Measurements from ENCODE around the gene PTPRA. TPM values are rescaled to one million over a fixed set of nuclear protein-coding genes. Genes with fewer than 3 reads are reported as not detected.

PTPRA gene
- total and polyA plus RNA-seq, 9 of the 15 experiments (the other 6 are each of a cell fraction or from before 2014, with no cell fraction given): 3.4 to 80.5 (median 28.0) TPM

- TF ChIP-seq, protein P1, sequence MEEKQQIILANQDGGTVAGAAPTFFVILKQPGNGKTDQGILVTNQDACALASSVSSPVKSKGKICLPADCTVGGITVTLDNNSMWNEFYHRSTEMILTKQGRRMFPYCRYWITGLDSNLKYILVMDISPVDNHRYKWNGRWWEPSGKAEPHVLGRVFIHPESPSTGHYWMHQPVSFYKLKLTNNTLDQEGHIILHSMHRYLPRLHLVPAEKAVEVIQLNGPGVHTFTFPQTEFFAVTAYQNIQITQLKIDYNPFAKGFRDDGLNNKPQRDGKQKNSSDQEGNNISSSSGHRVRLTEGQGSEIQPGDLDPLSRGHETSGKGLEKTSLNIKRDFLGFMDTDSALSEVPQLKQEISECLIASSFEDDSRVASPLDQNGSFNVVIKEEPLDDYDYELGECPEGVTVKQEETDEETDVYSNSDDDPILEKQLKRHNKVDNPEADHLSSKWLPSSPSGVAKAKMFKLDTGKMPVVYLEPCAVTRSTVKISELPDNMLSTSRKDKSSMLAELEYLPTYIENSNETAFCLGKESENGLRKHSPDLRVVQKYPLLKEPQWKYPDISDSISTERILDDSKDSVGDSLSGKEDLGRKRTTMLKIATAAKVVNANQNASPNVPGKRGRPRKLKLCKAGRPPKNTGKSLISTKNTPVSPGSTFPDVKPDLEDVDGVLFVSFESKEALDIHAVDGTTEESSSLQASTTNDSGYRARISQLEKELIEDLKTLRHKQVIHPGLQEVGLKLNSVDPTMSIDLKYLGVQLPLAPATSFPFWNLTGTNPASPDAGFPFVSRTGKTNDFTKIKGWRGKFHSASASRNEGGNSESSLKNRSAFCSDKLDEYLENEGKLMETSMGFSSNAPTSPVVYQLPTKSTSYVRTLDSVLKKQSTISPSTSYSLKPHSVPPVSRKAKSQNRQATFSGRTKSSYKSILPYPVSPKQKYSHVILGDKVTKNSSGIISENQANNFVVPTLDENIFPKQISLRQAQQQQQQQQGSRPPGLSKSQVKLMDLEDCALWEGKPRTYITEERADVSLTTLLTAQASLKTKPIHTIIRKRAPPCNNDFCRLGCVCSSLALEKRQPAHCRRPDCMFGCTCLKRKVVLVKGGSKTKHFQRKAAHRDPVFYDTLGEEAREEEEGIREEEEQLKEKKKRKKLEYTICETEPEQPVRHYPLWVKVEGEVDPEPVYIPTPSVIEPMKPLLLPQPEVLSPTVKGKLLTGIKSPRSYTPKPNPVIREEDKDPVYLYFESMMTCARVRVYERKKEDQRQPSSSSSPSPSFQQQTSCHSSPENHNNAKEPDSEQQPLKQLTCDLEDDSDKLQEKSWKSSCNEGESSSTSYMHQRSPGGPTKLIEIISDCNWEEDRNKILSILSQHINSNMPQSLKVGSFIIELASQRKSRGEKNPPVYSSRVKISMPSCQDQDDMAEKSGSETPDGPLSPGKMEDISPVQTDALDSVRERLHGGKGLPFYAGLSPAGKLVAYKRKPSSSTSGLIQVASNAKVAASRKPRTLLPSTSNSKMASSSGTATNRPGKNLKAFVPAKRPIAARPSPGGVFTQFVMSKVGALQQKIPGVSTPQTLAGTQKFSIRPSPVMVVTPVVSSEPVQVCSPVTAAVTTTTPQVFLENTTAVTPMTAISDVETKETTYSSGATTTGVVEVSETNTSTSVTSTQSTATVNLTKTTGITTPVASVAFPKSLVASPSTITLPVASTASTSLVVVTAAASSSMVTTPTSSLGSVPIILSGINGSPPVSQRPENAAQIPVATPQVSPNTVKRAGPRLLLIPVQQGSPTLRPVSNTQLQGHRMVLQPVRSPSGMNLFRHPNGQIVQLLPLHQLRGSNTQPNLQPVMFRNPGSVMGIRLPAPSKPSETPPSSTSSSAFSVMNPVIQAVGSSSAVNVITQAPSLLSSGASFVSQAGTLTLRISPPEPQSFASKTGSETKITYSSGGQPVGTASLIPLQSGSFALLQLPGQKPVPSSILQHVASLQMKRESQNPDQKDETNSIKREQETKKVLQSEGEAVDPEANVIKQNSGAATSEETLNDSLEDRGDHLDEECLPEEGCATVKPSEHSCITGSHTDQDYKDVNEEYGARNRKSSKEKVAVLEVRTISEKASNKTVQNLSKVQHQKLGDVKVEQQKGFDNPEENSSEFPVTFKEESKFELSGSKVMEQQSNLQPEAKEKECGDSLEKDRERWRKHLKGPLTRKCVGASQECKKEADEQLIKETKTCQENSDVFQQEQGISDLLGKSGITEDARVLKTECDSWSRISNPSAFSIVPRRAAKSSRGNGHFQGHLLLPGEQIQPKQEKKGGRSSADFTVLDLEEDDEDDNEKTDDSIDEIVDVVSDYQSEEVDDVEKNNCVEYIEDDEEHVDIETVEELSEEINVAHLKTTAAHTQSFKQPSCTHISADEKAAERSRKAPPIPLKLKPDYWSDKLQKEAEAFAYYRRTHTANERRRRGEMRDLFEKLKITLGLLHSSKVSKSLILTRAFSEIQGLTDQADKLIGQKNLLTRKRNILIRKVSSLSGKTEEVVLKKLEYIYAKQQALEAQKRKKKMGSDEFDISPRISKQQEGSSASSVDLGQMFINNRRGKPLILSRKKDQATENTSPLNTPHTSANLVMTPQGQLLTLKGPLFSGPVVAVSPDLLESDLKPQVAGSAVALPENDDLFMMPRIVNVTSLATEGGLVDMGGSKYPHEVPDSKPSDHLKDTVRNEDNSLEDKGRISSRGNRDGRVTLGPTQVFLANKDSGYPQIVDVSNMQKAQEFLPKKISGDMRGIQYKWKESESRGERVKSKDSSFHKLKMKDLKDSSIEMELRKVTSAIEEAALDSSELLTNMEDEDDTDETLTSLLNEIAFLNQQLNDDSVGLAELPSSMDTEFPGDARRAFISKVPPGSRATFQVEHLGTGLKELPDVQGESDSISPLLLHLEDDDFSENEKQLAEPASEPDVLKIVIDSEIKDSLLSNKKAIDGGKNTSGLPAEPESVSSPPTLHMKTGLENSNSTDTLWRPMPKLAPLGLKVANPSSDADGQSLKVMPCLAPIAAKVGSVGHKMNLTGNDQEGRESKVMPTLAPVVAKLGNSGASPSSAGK (IDR thresholded peaks at IDR 0.05): peak; percentile 67; the same call in 1 of the 2 replicates
- no peak for TF ChIP-seq ZNF124 (CRISPR knock-in tag; IDR thresholded peaks at IDR 0.05)
- TF ChIP-seq BHLHE40 (IDR thresholded peaks at IDR 0.05; ENCODE audit: low read length): peak; percentile 70
- peak; percentile 92 for TF ChIP-seq HDAC2 (IDR thresholded peaks at IDR 0.05)
- TF ChIP-seq ZC3H11A (IDR thresholded peaks at IDR 0.05; ENCODE audit: low read depth, low read length): no peak
- TF ChIP-seq FOXK2 (conservative IDR thresholded peaks at IDR 0.05 in 1 of 2, IDR thresholded peaks at IDR 0.05 in 1 of 2; ENCODE audit: low read depth in 2 of 2): 0 out of 4 replicates have a peak, but pooled peaks of 1 of the 2 experiments have one; percentile 6
- TF ChIP-seq VEZF1 (CRISPR knock-in tag; IDR thresholded peaks at IDR 0.05): peak; percentile 57; the same call in 1 of the 2 replicates
- TF ChIP-seq THRAP3 (IDR thresholded peaks at IDR 0.05; ENCODE audit: borderline replicate concordance): no peak
- TF ChIP-seq MED1 (CRISPR knock-in tag; IDR thresholded peaks at IDR 0.05; ENCODE audit: borderline replicate concordance): no peak
- TF ChIP-seq SMARCA4 (IDR thresholded peaks at IDR 0.05): no peak
These were observed at the start of gene PTPRA (continued) for GRCh38 chr20:2873010-2873746.

All from K562 (cell line).